WTC11 (cell line): ENCODE measurements around the gene CACNA1D. TPM values are rescaled to one million over a fixed set of nuclear protein-coding genes. Genes with fewer than 3 reads are reported as not detected.

Experiments
- ATAC-seq: fragments of 200-7000 bp; cut with Tn5 transposase; 2 replicates; pipeline ENCODE4 v1.10.0; 2021; ENCODE audit warnings: mild to moderate bottlenecking, moderate library complexity
- CTCF ChIA-PET: fragments of 300-600 bp; sonication (Branson Sonifier 250); formaldehyde crosslinking; loops from one replicate; lab custom pipeline; 2021; ENCODE audit warnings: antibody characterized with exemption; lab: Charles Lee
- POLR2A ChIA-PET: fragments of 350-600 bp; sonication (Branson Sonifier 250); formaldehyde crosslinking; loops from one replicate; lab custom pipeline; 2021; ENCODE audit warnings: antibody characterized with exemption; lab: Charles Lee
- DNase-seq: peaks from one replicate; pipeline ENCODE4 v3.0.0; 2021; ENCODE audit warnings: low spot score
- H3K27ac Mint-ChIP-seq: 2 replicates; pipeline ENCODE4 v1.8.0; 2021; ENCODE audit warnings: mixed read lengths
- H3K27me3 Mint-ChIP-seq: 2 replicates; pipeline ENCODE4 v1.8.0; 2021; ENCODE audit warnings: low read depth, mild to moderate bottlenecking, moderate library complexity, mixed read lengths
- H3K36me3 Mint-ChIP-seq: 2 replicates; pipeline ENCODE4 v1.8.0; 2021; ENCODE audit warnings: mixed read lengths
- H3K4me1 Mint-ChIP-seq: 2 replicates; pipeline ENCODE4 v1.8.0; 2022; ENCODE audit warnings: mixed read lengths
- H3K4me3 Mint-ChIP-seq: 2 replicates; pipeline ENCODE4 v1.8.0; 2021; ENCODE audit warnings: mild to moderate bottlenecking, moderate library complexity, mixed read lengths
- H3K9me3 Mint-ChIP-seq: 2 replicates; pipeline ENCODE4 v1.8.0; 2021; ENCODE audit warnings: mixed read lengths
- CDX4 ChIP-seq: fragments of 250-450 bp; sonication (Bioruptor Pico); IDR thresholded peaks from 2 replicates; pipeline ENCODE4 v1.9.0; 2021; ENCODE audit warnings: moderate library complexity, mild to moderate bottlenecking, inconsistent platforms, borderline replicate concordance
- ELF4 ChIP-seq: sonication (generic); formaldehyde crosslinking; IDR thresholded peaks from 2 replicates; pipeline ENCODE4 v1.8.1; 2022; ENCODE audit warnings: low read depth, mild to moderate bottlenecking, moderate library complexity, missing genetic modification reagents
- EMX1 ChIP-seq: fragments of 250-450 bp; sonication (Bioruptor Pico); IDR thresholded peaks from 2 replicates; pipeline ENCODE4 v1.8.0; 2021; ENCODE audit warnings: mild to moderate bottlenecking
- FOXJ3 ChIP-seq: sonication (generic); formaldehyde crosslinking; IDR thresholded peaks from 2 replicates; pipeline ENCODE4 v1.9.0; 2021; ENCODE audit warnings: missing genetic modification reagents, mild to moderate bottlenecking, borderline replicate concordance
- FOXK1 ChIP-seq: sonication (generic); formaldehyde crosslinking; IDR thresholded peaks from 2 replicates; pipeline ENCODE4 v1.8.0; 2022; ENCODE audit warnings: mild to moderate bottlenecking, moderate library complexity, missing genetic modification reagents
- HMGA2 ChIP-seq: fragments of 250-450 bp; sonication (Bioruptor Pico); IDR thresholded peaks from 2 replicates; pipeline ENCODE4 v1.4.0; 2021; ENCODE audit warnings: mild to moderate bottlenecking, moderate library complexity
- HMGXB4 ChIP-seq: sonication (generic); formaldehyde crosslinking; IDR thresholded peaks from 2 replicates; pipeline ENCODE4 v1.8.1; 2023; ENCODE audit warnings: mild to moderate bottlenecking, moderate library complexity, missing genetic modification reagents
- JAZF1 ChIP-seq: fragments of 250-450 bp; sonication (Bioruptor Pico); IDR thresholded peaks from 2 replicates; pipeline ENCODE4 v1.9.0; 2021; ENCODE audit warnings: moderate library complexity, mild to moderate bottlenecking, inconsistent platforms
- MLX ChIP-seq: sonication (generic); formaldehyde crosslinking; IDR thresholded peaks from 2 replicates; pipeline ENCODE4 v1.8.1; 2023; ENCODE audit warnings: mild to moderate bottlenecking, missing genetic modification reagents, moderate library complexity
- MXD4 ChIP-seq: fragments of 250-450 bp; sonication (Bioruptor Pico); IDR thresholded peaks from 2 replicates; pipeline ENCODE4 v1.8.0; 2021; ENCODE audit warnings: mild to moderate bottlenecking, moderate library complexity, borderline replicate concordance
- NR1H2 ChIP-seq: sonication (generic); formaldehyde crosslinking; IDR thresholded peaks from 2 replicates; pipeline ENCODE4 v1.9.0; 2021; ENCODE audit warnings: mild to moderate bottlenecking, moderate library complexity, missing genetic modification reagents
- NR3C1 ChIP-seq: sonication (generic); formaldehyde crosslinking; conservative IDR thresholded peaks from 2 replicates; pipeline ENCODE4 v1.8.1; 2023; ENCODE audit warnings: low read depth, mild to moderate bottlenecking, missing genetic modification reagents
- SMAD3 ChIP-seq: sonication (generic); formaldehyde crosslinking; IDR thresholded peaks from 2 replicates; pipeline ENCODE4 v1.8.0; 2022; ENCODE audit warnings: missing genetic modification reagents, mild to moderate bottlenecking, borderline replicate concordance
- TEAD1 ChIP-seq: sonication (generic); formaldehyde crosslinking; IDR thresholded peaks from 2 replicates; pipeline ENCODE4 v1.8.0; 2022; ENCODE audit warnings: mild to moderate bottlenecking, missing genetic modification reagents
- TP53 ChIP-seq: sonication (generic); formaldehyde crosslinking; IDR thresholded peaks from 2 replicates; pipeline ENCODE4 v1.8.1; 2023; ENCODE audit warnings: mild to moderate bottlenecking, missing genetic modification reagents
- ZNF263 ChIP-seq: sonication (generic); formaldehyde crosslinking; IDR thresholded peaks from 2 replicates; pipeline ENCODE4 v1.8.1; 2022; ENCODE audit warnings: low read depth, mild to moderate bottlenecking, moderate library complexity, missing genetic modification reagents
- ZNF281 ChIP-seq: sonication (generic); formaldehyde crosslinking; IDR thresholded peaks from 2 replicates; pipeline ENCODE4 v1.8.0; 2023; ENCODE audit warnings: mild to moderate bottlenecking, missing genetic modification reagents
- ZNF317 ChIP-seq: sonication (generic); formaldehyde crosslinking; IDR thresholded peaks from 2 replicates; pipeline ENCODE4 v1.8.1; 2023; ENCODE audit warnings: low read depth, mild to moderate bottlenecking, moderate library complexity, missing genetic modification reagents, borderline replicate concordance
- ZNF396 ChIP-seq: fragments of 250-450 bp; sonication (Bioruptor Pico); IDR thresholded peaks from 2 replicates; pipeline ENCODE4 v1.8.0; 2021; ENCODE audit warnings: mild to moderate bottlenecking, moderate library complexity, borderline replicate concordance
- total RNA-seq: library from RNA; stranded (reverse); gene quantifications from 3 replicates; pipeline ENCODE4 v1.2.3, GENCODE V29; 2021
- TF ChIP-seq, protein P1 (sequence below): fragments of 250-450 bp; sonication (Bioruptor Pico); conservative IDR thresholded peaks from 2 replicates; pipeline ENCODE4 v1.9.0; 2021; ENCODE audit warnings: mild to moderate bottlenecking
- TF ChIP-seq, protein P2 (sequence below): sonication (generic); formaldehyde crosslinking; IDR thresholded peaks from 2 replicates; pipeline ENCODE4 v1.8.0; 2023; ENCODE audit warnings: missing genetic modification reagents
- TF ChIP-seq, protein P3 (sequence below): sonication (generic); formaldehyde crosslinking; IDR thresholded peaks from 2 replicates; pipeline ENCODE4 v1.8.0; 2022; ENCODE audit warnings: mild to moderate bottlenecking, missing genetic modification reagents

Gene CACNA1D
- total RNA-seq, 1 experiment from 2014 or later, result 2.3 TPM

DNA sequence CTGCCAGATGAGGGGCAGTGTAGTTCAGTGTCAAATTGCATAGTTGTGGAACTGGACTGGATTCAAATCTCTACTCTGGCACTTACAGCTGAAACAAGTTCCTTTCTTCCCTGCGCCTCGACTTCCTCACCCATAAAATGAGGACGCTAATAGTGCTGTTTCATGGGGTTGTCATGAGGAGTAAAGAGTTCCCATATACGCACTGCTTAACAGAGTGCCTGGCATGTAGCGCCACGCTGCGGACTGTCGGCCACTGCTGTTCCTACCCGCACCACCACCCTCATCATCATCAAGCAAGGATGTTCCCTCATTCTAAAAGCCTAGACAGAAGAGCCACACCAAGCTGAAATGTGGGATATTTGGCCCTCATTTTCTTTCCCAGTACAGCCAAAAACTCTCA lies 259.9 kb downstream of the CACNA1D start:
- POLR2A ChIA-PET, result no interaction called here
- Mint-ChIP-seq H3K9me3 (no peaks in the 10 kb centered on the region), H3K27me3 (peaks cover 4% of the 10 kb centered on the region; the same call in 1 of the 2 replicates), H3K4me3 (no peak overlapping the region), H3K36me3 (no peaks in the 10 kb centered on the region), H3K27ac (no peak overlapping the region), H3K4me1 (peaks cover 28% of the 10 kb centered on the region)
- ATAC-seq, result no peak
- no peak for DNase-seq
- CTCF ChIA-PET, result no interaction called here
- TF ChIP-seq CDX4 (no peak), SMAD3 (CRISPR knock-in tag) (no peak), ZNF263 (CRISPR knock-in tag) (no peak), JAZF1 (CRISPR knock-in tag) (no peak), MLX (CRISPR knock-in tag) (no peak), ZNF396 (CRISPR knock-in tag) (no peak)
- TF ChIP-seq, protein P1, sequence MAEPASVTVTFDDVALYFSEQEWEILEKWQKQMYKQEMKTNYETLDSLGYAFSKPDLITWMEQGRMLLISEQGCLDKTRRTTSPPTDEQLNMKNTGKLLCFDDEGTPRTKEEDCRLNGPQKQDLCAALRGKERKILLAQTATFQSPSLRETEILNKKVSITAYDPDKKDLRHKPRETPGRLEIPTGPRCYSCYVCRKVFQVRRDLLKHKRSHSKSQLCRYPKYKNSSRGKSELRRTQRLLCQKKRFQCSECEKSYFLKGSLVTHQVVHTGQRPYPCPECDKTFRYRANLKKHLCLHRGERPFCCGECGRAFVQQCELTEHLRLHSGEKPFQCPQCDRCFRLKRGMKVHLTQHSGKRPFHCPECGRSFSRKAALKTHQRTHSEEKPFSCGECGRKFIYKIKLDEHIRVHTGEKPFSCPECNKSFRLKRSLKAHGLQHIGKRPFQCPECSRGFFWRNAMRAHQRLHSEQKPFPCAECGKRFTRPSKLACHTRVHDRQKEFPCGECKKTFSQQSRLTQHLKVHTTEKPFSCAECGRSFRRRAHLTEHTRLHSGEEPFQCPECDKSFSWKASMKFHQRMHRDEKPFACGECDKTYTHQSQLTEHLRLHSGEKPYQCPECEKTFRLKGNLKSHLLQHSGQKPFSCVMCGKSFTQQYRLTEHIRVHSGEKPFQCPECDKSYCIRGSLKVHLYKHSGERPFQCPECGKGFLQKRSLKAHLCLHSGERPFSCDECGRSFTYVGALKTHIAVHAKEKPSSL (CRISPR knock-in tag), result no peak

DNA sequence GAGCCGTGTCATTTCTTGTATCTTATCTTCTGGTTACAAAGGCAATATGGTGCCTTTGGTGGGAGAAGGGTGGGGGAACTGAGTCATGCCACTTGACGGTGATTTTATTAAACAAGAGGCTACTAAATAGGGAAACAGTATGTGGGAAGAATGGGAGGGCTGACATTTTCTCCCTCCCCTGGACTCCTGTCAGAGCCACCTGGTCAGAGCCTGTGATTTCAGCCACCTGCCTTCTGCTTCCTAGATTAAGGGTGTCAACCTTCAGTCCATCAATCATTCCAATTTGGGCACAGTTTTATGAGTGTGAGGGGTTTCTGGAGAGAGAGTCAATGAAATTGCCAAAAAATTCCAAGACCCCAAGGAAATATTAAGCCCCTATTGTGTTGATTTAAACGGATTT lies 264.4 kb downstream of the CACNA1D start:
- Mint-ChIP-seq H3K4me1 (peaks cover 7% of the 10 kb centered on the region), H3K4me3 (no peak overlapping the region), H3K9me3 (no peaks in the 10 kb centered on the region), H3K27ac (no peak overlapping the region), H3K27me3 (no peaks in the 10 kb centered on the region), H3K36me3 (no peaks in the 10 kb centered on the region)
- ATAC-seq, result no peak
- no peak for DNase-seq
- ChIA-PET POLR2A (no interaction called here), CTCF (no interaction called here)
- TF ChIP-seq, protein P1 (CRISPR knock-in tag), result no peak
- TF ChIP-seq FOXJ3 (CRISPR knock-in tag) (no peak), JAZF1 (CRISPR knock-in tag) (no peak), TP53 (CRISPR knock-in tag) (no peak), NR3C1 (CRISPR knock-in tag) (no peak), EMX1 (no peak), TEAD1 (no peak), ZNF281 (CRISPR knock-in tag) (no peak), HMGXB4 (CRISPR knock-in tag) (no peak), HMGA2 (CRISPR knock-in tag) (no peak), ZNF317 (CRISPR knock-in tag) (no peak), FOXK1 (CRISPR knock-in tag) (no peak), ELF4 (CRISPR knock-in tag) (no peak), MXD4 (no peak), NR1H2 (no peak)
- TF ChIP-seq, protein P2, sequence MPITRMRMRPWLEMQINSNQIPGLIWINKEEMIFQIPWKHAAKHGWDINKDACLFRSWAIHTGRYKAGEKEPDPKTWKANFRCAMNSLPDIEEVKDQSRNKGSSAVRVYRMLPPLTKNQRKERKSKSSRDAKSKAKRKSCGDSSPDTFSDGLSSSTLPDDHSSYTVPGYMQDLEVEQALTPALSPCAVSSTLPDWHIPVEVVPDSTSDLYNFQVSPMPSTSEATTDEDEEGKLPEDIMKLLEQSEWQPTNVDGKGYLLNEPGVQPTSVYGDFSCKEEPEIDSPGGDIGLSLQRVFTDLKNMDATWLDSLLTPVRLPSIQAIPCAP (CRISPR knock-in tag), result no peak
- TF ChIP-seq, protein P3, sequence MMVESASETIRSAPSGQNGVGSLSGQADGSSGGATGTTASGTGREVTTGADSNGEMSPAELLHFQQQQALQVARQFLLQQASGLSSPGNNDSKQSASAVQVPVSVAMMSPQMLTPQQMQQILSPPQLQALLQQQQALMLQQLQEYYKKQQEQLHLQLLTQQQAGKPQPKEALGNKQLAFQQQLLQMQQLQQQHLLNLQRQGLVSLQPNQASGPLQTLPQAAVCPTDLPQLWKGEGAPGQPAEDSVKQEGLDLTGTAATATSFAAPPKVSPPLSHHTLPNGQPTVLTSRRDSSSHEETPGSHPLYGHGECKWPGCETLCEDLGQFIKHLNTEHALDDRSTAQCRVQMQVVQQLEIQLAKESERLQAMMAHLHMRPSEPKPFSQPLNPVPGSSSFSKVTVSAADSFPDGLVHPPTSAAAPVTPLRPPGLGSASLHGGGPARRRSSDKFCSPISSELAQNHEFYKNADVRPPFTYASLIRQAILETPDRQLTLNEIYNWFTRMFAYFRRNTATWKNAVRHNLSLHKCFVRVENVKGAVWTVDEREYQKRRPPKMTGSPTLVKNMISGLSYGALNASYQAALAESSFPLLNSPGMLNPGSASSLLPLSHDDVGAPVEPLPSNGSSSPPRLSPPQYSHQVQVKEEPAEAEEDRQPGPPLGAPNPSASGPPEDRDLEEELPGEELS (CRISPR knock-in tag), result no peak
